ENCODE data around the gene SRCAP.
A peak's percentile ranks its signal among the peaks of the same experiment; 100 is the strongest.

The SRCAP gene

DNA sequence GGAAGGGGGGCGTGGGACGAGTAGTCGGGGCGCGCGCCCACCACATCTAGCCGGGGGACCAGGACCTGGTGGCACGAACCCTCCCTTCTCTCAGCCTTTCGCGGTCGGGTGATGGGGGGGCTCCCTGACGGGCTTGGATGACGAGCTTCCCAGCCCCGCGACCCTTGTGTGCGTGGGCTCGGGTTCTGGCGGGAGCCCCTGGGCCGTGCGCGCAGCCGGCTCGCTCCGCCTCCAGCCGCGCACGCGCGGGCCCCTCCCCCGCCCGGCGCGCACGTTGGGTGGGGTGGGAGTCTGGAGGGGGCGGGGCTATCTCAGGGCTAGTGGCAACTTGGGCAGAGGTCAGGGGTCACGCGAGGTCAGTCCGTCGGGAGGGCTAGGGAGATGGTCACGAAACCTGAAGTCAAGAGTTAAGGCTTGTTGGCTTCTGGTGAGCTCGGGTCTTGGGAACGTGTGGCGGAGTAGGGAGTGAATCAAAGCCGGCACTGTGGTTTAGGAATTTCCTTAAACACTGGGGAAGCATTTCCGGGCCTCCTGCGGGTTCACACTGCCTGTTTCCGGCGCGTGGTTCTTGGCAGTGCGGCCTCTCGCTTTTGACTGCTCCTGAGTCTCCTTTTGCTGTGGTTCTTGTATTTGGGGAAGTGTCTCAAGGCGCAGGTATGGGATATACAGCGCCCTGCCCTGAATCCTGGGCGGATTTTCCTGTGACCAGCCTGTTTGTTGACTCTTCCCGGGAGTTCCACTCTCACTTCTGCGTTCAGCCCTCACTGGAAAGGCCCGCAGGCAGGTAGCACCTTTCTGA is at the start of gene SRCAP:
Gene SRCAP (plus strand): TSS at position 356 of the 799 bp plus-strand sequence. CDS start 1,654 bp downstream, outside the sequence.
- DNase-seq: peak; percentile 85
- in situ Hi-C loops (cut with HindIII; ENCODE audit: low pct_ligation_motif_present, low pct_unique_long_range_greater_than_20kb, low sequenced_read_pairs): no loop called here

GRCh38 chr16:30649725-30650368 is 49.1 kb upstream of the SRCAP start:
- DNase-seq: no peak

GRCh38 chr16:30650369-30651123 is 48.4 kb upstream of the SRCAP start, which contains the start of gene PRR14:
TSS of gene PRR14 (plus strand) at chr16:30650960. CDS start at chr16:30651646, 686 bp downstream.
- peak; percentile 100 for DNase-seq
- in situ Hi-C loops (cut with HindIII; ENCODE audit: low pct_ligation_motif_present, low pct_unique_long_range_greater_than_20kb, low sequenced_read_pairs): no loop called here

More at GRCh38 chr16:30649725-30650368, 49.1 kb upstream of the SRCAP start:
- in situ Hi-C loops (cut with HindIII; ENCODE audit: low pct_ligation_motif_present, low pct_unique_long_range_greater_than_20kb, low sequenced_read_pairs): no loop called here

GRCh38 chr16:30651124-30652004 is 47.6 kb upstream of the SRCAP start:
- DNase-seq: peak; percentile 85
- in situ Hi-C loops (cut with HindIII; ENCODE audit: low pct_ligation_motif_present, low pct_unique_long_range_greater_than_20kb, low sequenced_read_pairs): no loop called here

GRCh38 chr16:30652005-30652296 is 47.0 kb upstream of the SRCAP start:
- in situ Hi-C loops (cut with HindIII; ENCODE audit: low pct_ligation_motif_present, low pct_unique_long_range_greater_than_20kb, low sequenced_read_pairs): no loop called here
- DNase-seq: no peak

GRCh38 chr16:30652718-30653117 is 46.3 kb upstream of the SRCAP start:
- DNase-seq: no peak
- in situ Hi-C loops (cut with HindIII; ENCODE audit: low pct_ligation_motif_present, low pct_unique_long_range_greater_than_20kb, low sequenced_read_pairs): no loop called here

- DNase-seq: no peak
- in situ Hi-C loops (cut with HindIII; ENCODE audit: low pct_ligation_motif_present, low pct_unique_long_range_greater_than_20kb, low sequenced_read_pairs): no loop called here
Observed at GRCh38 chr16:30654856-30655255, 44.1 kb upstream of the SRCAP start.

- DNase-seq: no peak
- in situ Hi-C loops (cut with HindIII; ENCODE audit: low pct_ligation_motif_present, low pct_unique_long_range_greater_than_20kb, low sequenced_read_pairs): no loop called here
Observed at GRCh38 chr16:30655815-30656347, 43.1 kb upstream of the SRCAP start.

DNA sequence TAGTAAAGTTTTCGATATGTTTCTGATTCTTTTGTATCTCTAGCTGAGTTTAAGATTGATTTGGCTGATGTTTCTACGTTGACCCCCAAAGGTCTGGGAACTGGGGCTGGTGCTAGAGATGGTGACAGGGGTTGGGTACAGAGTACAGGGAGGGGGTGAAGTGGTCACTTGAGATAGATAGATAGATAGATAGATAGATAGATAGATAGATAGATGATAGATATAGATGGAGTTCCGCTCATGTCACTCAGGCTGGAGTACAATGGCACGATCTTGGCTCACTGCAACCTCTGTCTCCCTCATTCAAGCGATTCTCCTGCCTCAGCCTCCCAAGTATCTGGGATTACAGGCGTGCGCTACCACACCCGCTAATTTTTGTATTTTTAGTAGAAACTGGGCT is 42.6 kb upstream of the SRCAP start:
- in situ Hi-C loops (cut with HindIII; ENCODE audit: low pct_ligation_motif_present, low pct_unique_long_range_greater_than_20kb, low sequenced_read_pairs): no loop called here
- DNase-seq: no peak

DNA sequence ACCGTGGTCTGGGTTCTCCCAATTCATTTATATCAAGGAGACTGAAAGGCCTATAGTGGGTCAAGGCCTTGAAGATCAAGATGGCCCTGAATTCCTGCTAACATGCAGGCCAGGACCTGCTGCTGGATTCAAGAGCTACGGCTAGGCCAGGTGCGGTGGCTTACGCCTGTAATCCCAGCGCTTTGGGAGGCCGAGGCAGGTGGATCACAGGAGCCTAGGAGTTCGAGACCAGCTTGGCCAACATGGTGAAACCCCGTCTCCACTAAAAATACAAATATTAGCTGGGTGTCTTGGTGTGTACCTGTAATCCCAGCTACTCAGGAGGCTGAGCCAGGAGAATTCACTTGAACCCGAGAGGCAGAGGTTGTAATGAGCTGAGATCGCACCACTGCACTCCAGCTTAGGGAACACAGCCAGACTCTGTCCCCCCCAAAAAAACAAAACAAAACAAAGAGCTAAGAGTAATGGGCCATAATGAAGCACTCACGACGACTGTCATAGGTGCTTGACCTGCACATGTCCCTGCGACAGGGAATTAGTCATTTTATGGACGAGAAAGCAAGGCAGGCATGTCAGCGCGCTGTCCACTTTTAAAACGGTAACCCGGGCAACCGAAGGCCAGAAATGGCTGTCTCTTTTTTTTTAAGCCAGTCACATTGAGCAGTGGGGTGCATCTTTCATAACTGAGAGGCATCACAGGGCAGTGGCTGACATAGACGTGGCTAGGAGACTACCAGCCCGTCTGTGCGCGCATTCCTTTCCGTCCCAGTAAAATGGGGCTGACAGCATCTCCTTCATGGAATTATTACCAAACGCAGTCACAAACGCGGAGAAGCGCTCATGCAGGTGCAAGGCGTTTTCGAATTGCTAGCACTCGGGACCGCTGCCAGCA is 41.8 kb upstream of the SRCAP start:
- in situ Hi-C loops (cut with HindIII; ENCODE audit: low pct_ligation_motif_present, low pct_unique_long_range_greater_than_20kb, low sequenced_read_pairs): no loop called here
- no peak for DNase-seq

- in situ Hi-C loops (cut with HindIII; ENCODE audit: low pct_ligation_motif_present, low pct_unique_long_range_greater_than_20kb, low sequenced_read_pairs): no loop called here
Observed at GRCh38 chr16:30657866-30658730, 40.9 kb upstream of the SRCAP start, which contains the start of gene FBRS. TSS of gene FBRS (plus strand) at chr16:30658431. CDS start at chr16:30659519, 1,088 bp downstream.

DNA sequence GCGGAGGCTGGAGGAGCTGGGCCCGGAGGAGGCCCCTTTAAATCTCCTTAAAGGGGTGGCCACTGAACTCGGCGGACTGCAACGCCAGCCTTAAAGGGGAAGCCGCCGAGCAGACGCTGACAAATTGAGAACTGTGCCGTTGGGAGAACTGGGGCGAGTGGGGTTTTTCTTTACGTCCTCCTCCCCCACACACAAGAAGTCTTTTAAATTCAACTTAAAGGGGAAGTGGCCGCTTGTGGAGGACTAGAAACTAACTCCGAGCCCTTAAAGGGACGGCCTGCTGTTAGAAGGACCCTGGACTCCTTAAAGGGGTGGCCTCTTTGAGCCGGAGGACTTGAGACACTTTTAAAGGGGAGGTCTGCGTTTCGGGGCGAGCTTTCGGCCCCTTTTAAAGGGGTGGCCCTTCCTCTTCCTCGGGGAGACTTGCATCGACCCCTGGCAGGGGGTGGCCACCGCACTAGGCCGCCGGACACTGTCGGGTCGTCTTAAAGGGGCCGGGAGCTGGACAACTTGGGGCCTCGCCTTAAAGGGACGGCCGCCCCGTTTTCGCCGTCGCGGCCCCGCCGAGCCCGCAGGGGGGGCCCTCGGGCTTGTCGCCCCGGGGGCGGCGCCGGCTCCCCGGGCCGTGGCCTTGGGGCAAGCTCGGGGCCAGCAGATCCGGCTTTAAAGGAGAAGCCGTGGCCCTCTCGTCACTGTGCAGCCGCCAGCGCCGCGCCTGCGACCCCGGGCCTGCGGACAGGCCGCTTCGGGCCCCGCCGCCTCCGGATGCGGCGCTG is 40.1 kb upstream of the SRCAP start:
- peak; percentile 99 for DNase-seq
- in situ Hi-C loops (cut with HindIII; ENCODE audit: low pct_ligation_motif_present, low pct_unique_long_range_greater_than_20kb, low sequenced_read_pairs): no loop called here

More at GRCh38 chr16:30657866-30658730, 40.9 kb upstream of the SRCAP start, which contains the start of gene FBRS:
- peak; percentile 100 for DNase-seq

DNA sequence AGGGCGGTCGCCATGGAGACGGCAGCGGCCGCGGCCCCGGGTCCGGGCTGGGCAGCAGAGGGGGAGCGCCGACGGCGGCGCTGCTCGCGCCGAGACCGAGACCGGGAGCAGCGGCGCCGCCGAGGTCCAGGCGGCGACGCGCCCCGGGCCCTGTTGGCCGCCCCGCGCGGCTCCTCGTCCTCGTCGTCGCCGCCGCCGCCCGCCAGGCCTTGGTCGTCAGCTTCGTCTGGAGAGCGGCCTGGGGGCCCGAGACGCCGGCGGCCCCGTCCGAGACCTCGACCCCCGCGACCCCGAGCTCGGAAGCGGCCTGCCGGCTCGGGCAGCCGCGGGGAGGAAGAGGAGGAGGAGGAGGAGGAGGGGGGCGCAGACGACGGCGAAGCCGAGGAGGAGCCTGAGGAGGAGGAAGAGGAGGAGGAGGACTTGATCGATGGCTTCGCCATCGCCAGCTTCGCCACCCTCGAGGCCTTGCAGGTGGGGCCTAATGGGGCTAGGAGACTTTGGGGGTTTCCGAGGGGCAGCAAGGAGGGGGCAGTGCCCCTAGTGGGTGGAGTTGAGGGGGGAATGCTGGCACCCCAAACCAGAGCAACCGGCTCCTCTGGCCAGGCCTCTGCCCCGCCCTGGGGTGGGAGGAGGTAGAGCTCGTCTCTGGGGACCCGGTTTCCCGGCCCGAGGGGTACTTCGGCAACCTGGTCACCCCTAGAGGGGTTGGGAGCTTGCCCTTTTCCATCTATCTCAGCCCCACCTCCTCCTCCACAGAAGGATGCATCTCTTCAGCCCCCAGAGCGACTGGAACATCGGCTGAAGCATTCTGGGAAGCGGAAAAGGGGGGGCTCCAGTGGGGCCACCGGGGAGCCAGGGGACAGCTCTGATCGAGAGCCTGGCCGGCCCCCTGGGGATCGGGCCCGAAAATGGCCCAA is 39.2 kb upstream of the SRCAP start:
- no peak for DNase-seq
- in situ Hi-C loops (cut with HindIII; ENCODE audit: low pct_ligation_motif_present, low pct_unique_long_range_greater_than_20kb, low sequenced_read_pairs): no loop called here

GRCh38 chr16:30660424-30661261 is 38.3 kb upstream of the SRCAP start:
- in situ Hi-C loops (cut with HindIII; ENCODE audit: low pct_ligation_motif_present, low pct_unique_long_range_greater_than_20kb, low sequenced_read_pairs): no loop called here
- DNase-seq: no peak
